Measurements from ENCODE around the gene TMEM164.
"Not testable (repeated sequence)": the region's sequence is repeated elsewhere in the genome, so short reads cannot be mapped to it uniquely, and the experiment has no call there.

TMEM164 gene

DNA sequence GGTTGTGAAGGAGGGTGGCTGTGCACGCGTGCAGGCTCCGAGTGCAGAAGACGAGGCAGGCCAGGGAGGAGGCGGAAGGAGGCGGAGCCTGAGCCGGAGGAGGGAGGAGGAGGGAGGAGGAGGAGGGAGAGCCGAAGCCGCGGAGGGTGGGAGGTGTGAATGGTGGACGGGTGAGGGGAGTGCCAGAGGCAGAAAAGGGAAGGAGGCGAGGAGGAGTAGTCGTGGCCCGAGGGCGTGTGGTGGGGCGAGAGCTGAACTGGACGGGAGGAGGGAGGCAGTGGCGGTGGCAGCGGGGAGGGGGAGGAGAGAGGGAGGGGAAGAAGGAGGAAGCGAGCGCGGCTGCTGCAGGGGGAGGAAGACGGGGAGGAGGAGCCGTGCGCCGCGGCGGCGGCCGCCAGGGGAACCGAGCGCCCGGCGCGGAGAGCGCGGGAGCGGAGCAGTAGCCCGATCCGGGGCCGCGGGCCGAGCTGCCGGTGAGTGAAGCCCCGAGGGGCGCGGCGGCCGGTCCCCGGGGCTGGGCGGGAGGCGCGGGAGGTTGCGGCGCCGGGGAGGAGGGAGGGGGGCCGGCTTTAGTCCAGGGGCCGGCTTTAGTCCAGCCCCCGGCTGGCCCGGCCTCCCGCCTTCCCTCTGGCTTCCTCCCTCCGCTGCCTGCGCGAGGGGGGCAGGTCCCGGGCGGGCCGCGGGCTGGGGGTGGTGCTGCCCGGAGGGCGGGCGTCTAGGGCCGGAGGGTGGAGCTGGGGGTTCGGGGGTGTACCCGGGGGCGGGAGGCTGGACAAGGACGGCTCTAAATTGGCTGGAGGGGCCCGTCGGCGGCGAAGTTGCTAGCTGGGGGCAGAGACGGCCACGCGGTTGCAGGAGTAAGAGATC is at the start of gene TMEM164:
Gene TMEM164, plus strand, starts transcription at position 815 of the 867 bp plus-strand sequence. CDS start 661 bp downstream, outside the sequence.
- DNase-seq (ENCODE audit: low spot score), result peak; percentile 88

DNA sequence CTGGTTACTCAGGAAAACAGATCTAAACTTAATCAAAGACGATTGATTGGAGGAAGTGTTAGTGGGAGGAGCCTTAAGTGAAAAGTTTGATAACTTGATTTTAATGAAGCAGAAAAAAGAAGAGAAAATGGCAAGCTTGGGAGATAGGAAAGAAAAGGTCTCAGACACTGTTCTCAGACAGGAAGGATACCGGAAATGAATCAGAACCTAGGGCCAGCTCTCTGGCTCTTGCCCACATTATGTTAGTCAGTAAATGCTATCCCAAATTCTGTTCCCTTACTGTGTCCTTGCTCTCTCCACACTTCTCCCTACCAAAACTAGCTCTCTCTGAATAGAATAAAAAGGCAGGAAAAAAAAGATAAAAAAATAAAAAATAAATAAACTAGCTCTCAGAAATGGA is 48.6 kb upstream of the TMEM164 start:
- DNase-seq (ENCODE audit: low spot score), result no peak

DNA sequence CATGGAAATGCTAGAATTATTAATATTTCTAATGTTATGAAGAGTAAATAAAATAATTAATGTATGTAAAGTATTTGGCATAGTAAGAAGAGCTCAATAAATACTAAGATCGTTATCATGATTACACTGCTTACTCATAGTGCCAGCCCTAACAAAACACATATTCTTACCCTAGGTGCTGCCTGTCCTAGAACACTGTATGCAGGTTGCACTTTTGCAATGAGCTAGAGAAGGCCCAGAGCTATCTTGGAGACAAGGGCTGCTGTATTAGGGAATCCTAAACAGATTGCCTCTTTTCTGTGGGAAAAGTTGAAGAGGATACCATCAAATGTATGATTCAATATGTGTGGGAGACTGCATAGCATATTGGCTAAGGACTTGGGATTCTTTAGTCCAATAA is 48.0 kb upstream of the TMEM164 start:
- no peak for DNase-seq (ENCODE audit: low spot score)

DNA sequence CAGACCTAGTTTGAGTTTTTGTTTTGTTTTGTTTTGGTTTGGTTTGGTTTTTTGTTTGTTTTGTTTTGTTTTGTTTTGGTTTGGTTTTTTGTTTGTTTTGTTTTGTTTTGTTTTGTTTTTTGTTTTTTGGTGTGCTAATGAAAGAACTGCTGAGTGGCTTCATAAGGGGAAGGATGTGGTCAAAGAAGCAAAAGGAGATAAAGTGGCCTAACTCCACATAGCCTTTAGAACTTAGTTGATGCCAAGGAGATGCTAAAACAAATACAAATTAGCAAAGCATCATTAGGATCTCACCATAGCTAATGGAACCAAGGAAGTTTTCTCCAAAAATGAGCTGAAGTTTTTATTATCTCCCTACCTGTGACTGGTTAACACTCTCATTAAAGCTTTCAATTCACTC is 44.6 kb upstream of the TMEM164 start:
- DNase-seq (ENCODE audit: low spot score), result no peak

DNA sequence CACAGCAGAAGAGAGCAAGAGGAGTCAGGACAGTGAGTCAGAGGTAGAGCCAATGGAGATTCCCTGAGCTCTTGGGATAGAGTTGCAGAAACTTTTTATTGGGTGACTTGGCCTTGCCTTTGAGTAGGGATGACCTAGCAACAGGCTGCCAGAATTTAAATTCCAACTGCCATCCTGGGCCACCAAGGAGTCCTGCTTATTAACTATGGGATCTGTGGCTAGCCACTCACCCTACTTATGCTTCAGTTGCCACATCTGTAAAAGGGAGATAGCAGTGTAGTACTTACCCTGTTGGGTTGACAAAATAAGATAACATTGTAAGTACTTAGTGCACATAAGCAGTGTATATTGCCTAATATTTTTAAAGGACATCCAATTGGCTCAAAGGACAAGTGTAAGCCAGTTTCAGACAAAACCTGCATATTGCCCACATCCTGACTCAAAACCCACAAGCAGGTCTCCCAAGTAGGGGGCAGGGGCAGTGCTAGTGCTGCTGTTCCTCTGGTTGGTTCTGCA is 43.5 kb upstream of the TMEM164 start:
- DNase-seq (ENCODE audit: low spot score), result no peak

DNA sequence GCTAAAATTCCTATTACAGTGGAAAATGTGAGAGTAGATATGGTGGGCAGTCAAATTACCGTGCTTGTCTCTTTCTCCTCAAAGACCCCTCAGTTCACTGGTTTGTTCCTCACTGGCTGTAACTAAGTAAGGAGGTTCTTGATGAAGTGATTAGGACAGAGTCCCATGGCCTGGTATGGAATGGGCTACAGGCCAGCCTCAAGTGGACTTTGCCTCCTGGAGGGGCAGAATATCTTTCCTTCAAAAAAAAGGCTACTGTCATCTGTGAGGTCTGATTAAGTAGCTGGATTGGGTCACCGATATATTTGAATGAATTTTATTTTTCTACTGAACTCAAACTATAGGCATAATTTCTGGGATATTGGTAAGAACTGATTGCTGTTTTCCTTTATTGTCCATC is 38.5 kb upstream of the TMEM164 start:
- DNase-seq (ENCODE audit: low spot score), result no peak

DNA sequence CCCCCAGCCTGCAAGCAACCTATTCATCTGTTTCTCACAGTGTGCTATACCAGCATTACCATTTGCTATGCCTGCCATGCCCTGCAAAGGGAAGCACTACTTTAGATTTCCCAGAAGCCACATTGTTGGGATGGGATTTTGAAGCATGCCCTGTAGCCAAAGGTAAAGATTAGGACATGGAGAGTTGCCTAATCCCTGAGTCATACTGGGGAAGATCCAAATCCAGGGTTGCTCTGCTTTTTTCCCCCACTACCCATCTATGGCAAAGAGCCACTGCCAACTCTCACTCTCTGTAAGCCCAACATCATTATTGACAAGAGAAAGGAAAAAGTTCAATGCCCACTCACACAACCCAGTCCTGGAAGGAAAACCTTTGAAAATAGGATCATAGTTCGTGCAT is 36.7 kb upstream of the TMEM164 start:
- DNase-seq (ENCODE audit: low spot score), result no peak

DNA sequence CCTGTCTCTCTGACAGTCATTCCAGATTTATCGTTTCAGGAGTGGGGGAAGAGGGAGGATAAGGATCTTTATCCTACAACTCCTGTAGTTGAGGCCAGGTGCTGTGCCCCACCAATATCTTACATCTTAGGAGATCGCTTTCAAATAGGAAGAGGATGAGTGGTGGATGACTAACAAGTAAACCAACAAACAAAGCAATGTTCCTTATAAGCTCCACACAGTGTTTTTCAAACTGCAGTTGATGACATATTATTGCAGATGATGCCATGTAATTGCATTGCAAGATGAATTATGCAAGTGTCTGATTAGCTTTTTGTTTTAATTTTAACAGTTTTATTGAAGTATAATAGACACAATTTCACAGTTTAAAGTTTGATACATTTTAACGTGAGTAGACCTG is 35.8 kb upstream of the TMEM164 start:
- no peak for DNase-seq (ENCODE audit: low spot score)

DNA sequence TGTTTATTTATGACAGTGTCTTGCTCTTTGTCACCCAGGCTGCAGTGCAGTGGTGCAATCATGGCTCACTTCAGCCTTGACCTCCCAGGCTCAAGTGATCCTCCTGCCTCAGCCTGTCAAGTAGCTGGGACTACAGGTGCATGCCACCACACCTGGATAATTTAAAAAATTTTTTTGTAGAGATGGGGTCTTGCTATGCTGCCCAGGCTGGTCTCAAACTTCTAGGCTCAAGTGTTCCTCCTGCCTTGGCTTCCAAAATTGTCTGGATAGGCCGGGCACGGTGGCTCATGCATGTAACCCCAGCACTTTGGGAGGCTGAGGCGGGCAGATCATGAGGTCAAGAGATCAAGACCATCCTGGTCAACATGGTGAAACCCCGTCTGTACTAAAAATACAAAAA is 32.1 kb upstream of the TMEM164 start:
- not testable (repeated sequence) for DNase-seq (ENCODE audit: low spot score)

DNA sequence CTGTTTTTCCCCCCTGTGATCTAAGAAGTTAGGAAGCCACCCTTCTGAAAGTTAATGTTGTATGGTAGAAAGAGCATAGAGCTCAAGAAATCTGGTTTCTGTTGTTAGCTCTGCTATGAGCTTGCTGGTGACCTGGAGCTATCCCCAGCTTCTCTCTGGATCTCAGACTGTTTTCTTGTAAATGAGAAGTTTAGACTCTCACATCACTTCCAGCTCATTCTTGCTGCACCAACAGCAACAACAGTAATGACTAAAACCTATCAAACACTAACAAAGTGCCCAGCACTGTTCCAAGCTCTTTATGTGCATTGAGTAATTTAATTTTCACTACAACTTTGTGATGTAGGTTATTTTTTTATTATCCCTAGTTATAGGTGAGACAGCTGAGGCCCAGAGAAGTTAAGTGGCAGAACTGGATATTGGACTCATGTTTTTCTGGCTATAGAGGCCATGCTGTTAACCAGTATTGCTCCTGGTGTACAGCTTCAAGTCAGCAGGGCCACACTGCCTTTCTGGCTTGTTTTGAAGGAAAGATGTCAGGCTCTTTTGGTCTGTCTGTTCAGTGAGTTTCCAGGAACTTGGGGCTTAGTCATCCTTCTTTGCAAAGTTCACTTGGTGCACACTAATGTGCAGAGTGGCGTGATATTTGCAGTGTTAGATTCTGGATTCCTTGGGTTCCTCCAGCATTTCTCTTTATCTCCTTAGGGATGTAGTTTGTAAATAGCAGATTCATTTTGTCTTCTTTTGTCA is 27.8 kb upstream of the TMEM164 start:
- no peak for DNase-seq (ENCODE audit: low spot score)

DNA sequence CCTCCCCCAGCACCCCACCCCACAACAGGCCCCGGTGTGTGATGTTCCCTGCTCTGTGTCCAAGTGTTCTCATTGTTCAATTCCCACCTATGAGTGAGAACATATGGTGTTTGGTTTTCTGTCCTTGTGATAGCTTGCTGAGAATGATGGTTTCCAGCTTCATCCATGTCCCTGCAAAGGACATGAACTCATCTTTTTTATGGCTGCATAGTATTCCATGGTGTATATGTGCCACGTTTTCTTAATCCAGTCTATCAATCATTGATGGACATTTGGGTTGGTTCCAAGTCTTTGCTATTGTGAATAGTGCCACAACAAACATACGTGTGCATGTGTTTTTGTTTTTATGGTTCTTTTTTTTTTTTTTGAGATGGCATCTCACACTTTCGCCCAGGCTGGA is 17.7 kb upstream of the TMEM164 start:
- not testable (repeated sequence) for DNase-seq (ENCODE audit: low spot score)

DNA sequence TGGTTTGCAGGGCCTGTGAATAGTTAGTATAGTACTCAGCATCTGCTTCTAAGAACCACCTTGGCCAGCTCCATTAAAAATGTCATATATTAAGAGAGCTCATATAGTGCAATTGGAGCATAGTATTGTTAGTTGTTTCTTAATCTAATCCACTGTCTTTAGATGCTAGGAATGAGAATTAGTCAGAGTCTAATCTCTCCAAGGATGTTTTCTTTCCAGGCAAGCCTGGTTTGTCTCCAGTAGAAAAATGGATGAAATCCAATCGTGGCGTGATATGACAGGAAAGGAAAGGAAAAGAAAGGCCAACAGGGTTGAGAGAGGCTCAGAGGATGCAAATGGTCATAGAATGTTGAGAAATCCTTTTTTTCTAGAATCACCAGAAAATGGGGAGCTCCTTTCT is 15.0 kb upstream of the TMEM164 start:
- DNase-seq (ENCODE audit: low spot score), result no peak

DNA sequence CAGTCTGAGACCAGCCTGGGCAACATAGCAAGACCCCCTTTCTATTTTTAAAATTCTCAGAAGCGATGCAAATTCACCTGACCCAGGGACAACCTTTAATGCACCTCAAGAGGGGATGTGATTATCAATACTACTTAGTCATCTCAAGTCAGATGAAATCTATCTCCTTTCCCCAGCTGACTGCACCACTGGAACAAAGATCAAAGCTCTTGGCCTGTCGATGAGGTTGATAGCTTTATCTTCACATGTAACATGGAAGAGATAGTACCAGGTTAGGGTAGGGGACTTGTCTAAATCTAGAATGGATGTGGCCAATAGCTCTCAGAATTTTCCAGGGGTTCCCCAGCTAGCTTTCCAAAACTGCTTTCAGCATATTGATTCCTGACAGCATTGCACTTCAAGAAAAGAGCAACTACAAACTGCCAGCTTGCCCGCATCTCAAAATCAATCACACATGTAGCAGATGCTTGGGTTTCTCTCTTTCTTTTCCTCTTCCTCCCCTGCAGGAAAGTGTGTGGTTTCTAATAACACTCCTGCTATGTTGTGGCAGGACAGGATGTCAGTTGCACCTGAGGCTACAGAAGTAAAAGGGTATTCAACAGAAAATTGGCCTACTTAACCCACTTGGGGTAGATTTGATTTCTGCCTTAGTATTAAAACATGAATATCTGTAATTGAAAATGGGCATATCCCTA is 12.2 kb upstream of the TMEM164 start:
- no peak for DNase-seq (ENCODE audit: low spot score)

DNA sequence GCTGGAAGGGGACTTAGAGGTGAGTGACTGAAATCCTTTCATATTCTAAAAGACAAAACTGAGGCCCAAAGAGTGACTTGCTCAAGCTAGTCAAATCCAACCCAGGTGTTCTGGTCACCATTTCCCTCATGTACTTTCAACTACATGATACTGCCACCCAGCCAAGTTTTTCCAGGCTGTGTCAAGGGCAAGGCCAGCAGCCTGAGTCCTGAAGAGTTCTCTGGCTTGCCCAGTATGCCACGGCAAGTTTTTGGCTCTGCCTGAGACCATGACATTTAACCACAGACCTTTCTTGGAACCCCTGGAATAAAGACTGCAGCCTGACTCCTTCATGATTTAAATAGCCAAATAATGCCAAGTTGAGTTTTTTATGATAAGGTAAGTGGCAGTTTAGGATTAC is 10.7 kb upstream of the TMEM164 start:
- no peak for DNase-seq (ENCODE audit: low spot score)

DNA sequence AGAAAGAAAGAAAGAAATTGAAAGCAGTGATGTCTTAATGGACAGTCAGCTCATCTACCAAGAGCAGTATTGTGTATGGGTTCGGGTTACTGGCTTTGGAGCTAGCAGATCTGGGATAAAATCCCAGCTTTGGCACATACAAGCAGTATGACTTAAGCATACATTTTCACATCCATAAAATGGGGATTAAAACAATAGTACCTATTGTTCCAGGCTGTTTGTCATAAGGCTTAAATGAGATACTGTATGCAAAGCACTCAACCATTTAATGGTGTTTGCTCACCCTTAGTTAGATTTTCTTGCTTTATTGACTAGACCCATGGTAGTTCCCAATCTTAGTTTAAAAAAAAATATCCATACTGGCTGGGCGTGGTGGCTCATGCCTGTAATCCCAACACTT is 7.8 kb upstream of the TMEM164 start:
- DNase-seq (ENCODE audit: low spot score), result no peak

DNA sequence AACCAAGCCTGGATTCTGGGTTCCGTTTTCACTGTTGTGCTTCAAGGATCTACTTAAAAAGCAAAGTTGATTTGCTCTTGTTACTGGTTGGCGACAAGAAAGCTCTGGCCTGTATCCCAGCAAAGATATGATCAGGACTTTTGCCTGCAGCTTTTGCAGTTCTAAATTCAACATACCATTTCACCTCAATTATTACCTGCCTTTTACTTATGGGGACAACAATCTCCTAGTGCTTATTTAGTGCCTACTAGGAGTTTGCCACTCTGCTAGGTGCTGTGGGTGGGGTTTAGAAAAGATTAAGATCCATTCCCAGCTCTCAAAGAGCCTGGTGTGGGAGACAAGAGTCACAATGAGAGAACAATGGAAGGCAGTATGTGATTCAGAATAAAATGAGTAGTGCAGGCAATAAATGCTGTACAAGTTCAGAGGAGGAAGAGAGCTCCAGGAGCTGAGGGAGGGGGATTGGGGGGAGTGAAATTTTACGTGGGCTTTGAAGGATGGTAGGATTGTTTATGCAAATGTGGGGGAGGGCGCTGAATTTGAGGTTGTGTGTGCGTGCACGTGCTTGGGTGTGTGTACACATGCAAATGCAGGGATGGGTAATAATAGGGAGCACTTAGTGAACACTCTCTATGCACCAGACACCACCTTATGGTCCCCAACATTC is 5.0 kb upstream of the TMEM164 start:
- DNase-seq (ENCODE audit: low spot score), result no peak

DNA sequence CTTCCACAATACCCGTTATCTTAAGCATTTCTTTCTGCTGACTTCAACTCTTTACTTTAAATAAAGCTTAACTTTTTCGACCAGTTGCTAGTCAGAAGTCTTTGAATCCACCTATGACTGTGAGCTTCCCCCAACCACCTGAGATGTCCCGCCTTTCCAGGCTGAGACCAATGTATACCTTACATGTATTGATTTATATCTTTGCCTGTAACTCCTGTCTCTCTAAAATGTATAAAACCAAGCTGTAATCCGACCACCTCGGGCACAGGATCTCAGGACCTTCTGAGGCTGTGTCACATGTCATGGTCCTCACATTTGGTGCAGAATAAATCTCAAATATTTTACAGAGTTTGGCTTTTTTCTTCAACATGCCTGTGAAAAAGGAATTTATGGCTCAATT is 2.9 kb upstream of the TMEM164 start:
- DNase-seq (ENCODE audit: low spot score), result no peak

DNA sequence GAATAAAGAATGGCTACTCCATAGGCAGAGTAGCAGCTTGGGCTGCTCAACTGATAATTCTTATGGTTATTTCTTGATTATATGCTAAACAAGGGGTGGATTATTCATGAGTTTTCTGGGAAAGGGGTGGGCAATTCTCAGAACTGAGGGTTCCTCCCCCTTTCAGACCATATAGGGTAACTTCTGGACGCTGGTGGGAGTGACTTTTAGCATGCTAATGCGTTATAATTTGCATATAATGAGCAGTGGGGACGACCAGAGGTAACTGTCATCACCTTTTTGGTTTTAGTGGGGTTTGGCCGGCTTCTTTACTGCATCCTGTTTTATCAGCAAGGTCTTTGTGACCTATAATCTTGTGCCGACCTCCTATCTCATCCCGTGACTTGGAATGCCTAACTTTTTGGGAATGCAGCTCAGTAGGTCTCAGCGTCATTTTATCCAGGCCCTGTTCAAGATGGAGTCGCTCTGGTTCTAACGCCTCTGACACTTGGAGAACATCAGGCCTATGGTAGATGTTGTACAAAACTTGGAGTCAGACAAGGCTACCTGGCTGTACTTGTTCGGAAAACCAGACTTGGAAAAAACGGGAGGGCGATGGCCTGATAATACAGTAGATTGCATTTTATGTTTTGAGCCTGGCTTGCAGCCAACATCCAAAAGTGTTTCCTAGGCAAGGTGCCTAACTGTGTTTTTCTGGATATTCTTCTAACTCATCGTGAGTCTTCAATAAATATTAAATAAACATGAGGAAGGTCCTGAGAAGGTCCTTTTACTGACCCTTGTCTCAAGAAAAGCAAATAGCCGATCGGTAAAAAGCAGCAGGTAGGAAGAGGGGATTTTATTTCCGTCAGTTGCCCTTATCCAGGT is 1.8 kb upstream of the TMEM164 start:
- DNase-seq (ENCODE audit: low spot score), result no peak

DNA sequence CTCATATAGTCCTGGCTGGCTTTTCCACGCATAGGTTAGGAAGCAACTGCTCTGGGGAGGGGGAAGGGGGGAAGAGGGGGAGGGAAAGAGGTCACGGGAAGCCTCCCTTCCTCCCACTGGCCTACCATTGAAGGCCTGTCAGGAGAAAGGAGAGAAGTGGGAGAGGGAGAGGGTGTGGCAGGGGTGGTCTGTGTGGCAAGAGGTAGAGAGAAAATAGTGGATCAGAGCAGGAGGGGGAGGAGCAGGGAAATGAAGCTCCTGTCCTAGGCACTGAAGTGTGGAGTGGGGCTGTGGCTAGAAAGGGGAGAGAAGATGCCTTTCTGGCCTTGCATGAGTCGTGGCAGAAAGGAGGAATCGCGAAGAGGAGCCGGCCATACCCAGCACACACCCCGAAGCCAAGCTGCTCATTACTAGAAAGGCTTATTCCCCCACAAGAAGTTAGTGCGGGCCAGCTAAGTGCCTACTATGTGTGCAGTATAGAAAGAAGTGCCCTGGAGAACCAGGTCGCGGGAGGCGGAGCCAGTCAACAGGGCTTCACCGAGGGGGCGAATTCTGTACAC is 1.1 kb upstream of the TMEM164 start:
- DNase-seq (ENCODE audit: low spot score), result no peak

Data from AG08396 (cell line).